Measurements from ENCODE around the gene SRGAP2C.
"Not testable (repeated sequence)": the region's sequence is repeated elsewhere in the genome, so short reads cannot be mapped to it uniquely, and the experiment has no call there.

SRGAP2C gene

DNA sequence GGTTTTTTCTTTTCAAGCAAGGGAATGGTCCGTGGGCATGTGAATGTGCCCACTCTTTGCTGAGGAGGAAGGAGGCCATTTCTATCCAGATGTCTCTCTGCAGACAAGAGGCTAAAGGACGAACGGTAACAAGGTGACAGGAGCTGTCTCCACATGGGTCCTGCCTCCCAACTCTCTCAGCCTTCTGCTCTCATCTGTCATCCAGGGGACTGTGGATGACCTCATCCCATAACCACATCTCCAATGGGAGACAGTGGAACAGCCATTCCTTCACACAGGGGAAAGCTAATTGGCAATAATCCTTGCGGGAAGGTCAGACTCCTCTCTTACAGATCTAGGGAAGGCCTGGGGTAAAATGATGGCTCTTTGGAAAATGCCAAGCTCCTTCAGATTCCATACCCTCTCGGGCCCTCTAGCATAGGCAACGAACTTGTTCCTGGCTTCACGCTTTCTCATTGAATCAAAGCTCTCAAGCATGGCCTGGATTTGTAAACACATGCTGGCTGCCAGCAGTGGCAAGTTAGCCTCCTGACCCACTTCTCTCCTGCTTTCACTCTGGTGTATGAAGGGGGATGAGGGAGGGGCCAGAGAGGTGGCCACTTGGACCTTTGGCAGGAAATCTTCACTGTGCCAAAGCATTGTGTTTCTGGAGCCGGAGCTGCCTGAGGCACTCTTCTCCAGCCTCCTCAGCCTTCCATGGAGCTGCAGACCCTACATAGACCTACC, 201.0 kb downstream of the SRGAP2C start:
- not testable (repeated sequence) for DNase-seq (ENCODE audit: low spot score)

DNA sequence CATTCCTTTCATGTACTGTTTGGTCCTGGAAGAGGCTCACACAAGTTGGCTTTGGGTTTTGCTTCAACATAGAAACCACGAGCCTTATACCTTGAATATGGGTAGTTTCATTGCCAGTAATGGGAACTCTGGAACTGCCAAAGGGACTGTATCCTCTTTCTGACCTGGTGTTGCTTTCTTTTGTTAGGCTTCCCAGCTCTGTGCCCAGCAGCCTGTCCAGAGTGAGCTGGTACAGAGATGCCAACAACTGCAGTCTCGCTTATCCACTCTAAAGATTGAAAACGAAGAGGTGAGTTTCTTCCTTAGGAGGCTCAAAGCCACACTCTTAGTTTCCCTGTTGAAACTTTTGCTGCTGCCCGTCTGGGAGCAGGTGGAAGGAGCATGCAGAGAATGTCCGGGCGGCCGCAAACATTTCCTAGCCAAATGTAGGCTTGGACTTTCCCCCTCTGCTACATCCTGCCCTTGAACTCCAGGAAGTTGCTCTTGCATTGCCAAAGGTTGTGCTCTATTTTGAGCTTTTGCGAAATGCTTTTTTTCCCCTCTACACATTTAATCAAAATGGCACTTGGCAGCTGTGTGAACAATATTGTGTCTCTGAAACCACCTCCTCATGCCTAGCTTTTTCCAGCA, 201.7 kb downstream of the SRGAP2C start:
- not testable (repeated sequence) for DNase-seq (ENCODE audit: low spot score)

DNA sequence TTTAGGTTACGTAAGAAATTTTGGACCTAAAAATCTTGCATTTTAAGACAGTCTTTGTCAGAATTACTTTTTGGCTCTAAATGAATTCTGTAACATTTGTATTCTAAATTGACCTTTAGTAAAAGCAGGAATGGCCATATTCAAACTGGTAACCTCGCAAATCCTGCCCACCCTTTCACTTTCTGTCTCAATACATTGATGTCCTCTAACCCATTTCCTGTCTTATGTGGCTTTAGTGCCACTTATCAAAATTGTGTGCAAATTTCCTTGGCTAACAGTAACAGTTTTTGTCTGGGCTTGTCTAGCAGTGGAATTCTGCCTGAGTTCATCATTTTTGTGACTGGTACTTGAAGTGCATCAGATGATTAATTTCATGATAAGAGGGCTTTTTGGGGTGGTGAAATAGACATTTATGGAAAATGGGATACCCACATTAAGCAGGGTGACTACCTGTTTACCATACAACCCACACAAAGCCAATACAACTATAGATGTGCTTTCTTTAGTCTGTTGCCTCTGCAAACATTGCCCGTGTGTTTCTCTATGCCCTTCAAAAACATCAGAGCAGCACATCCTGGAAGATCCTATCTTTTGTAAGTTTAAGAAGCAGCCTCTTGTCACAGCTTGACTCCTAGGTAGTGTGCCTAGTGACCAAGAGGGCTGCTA, 205.3 kb downstream of the SRGAP2C start:
- DNase-seq (ENCODE audit: low spot score): not testable (repeated sequence)

DNA sequence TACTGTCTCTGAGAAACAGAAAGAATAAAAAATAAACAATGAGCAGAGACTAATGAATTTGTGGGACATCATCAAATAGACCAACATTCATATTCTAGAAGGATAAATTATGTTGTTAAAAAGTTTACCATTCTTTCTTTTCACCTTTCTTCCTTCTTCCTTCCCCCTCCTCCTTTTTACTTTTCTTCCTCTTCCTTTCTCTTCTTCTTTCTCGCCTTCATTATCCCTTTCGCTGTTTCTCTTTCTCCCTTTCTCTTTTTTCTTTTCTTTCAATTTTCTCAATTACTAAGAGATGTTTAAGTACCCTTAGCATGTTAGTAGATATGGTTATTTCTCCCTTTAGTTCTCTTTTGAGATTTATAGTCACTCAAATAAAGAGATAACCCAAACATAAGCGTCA, 207.4 kb downstream of the SRGAP2C start:
- not testable (repeated sequence) for DNase-seq (ENCODE audit: low spot score)

DNA sequence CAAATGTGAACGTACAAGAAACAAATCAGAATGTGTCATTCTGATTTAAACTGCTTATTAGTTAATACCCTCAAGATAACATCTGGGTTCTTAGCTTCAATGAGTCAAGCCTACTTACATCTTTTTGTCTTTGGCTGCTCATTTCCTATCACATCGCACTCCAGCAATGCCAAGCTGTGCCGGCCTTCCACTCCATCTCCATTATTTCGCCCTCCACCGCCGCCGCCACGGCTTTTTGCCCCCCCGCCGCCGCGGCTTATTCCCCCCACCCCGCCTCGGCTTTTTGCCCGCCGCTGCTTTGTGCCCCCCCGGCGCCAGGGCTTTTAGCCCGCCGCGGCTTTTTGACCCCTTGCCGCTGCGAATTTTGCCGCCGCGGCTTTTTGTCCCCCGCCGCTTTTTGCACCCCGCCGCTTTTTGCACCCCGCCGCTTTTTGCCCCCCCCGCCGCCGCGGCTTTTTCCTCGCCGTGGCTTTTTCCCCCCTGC, 211.0 kb downstream of the SRGAP2C start:
- peak; percentile 25 for DNase-seq (ENCODE audit: low spot score)

DNA sequence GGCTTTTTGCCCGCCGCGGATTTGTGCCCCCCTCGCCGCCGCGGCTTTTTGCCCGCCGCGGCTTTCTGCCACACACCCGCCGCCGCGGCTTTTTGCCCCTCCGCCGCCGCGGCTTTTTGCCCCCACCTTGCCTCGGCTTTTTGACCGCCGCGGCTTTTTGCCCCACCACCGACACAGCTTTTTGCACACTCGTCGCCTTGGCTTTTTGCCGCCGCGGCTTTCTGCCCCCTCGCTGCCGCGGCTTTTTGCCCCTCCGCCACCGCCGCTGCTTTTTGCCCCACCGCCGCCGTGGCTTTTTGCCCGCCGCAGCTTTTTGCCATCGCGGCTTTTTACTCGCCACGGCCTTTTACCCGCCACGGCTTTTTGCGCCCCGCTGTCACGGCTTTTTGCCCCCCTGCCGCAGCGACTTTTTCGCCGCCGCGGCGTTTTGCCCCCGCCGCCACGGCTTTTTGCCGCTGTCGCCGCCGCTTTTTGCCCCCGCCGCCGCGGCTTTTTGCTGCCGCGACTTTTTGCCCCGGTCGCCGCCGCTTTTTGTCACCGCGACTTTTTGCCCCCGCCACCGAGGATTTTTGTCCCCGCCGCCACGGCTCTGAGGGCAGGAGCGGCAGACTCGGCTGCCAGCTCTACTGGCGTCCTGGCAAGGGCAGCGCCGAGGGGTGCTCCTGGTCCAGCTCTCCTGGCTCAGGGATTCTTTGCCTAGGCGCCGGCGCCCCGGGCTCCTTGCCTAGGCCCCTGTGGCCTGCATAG, 211.7 kb downstream of the SRGAP2C start:
- peak; percentile 17 for DNase-seq (ENCODE audit: low spot score)

DNA sequence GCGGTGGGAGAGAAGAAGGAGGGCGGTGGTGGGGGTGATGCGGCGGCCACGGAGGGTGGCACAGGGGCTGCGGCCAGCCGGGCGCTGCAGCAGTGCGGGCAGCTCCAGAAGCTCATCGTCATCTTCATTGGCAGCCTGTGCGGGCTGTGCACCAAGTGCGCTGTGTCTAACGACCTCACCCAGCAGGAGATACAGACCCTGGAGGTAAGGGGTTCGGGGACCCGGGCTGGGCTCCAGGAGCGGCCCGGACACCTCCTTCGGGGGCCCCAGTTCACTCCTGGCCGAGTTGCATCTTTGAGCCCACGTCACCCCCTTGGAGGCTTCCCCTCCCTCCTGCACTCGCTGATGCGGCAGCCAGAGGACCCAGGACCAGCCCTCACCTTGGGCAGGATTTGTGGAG, 212.3 kb downstream of the SRGAP2C start:
- DNase-seq (ENCODE audit: low spot score): not testable (repeated sequence)

DNA sequence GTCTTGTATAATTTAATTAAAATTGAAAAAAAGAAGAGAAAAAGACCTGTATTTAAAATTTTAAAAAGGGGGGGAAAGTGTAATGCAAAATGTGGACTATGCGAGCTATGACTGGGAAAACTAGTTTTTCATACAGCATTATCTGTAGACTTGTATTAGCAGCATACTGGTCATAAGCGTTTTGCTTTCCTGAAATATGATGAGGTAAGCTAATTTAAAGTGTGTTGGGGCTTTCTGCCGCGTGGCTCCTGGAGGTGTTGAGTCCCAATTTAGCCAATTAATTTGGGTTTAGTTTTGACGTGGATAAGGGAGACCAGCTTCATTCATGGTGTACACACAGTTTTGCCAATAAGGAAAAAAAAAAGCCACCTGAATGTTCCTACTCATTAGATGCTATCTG, 214.4 kb downstream of the SRGAP2C start:
- DNase-seq (ENCODE audit: low spot score): not testable (repeated sequence)

DNA sequence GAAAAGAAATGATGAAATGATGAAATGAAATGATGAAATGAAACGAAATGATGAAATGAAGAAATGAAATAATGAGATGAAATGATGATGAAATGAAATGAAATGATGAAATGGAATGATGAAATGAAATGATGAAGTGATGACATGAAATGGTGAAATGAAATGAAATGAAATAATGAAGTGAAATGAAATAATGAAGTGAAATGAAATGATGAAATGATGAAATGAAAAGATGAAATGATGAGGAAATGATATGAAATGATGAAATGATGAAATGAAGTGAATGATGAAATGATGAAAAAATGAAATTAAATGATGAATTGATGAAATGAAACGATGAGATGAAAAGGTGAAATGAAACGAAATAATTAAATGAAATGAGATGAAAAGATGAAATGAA, 215.3 kb downstream of the SRGAP2C start:
- not testable (repeated sequence) for DNase-seq (ENCODE audit: low spot score)

DNA sequence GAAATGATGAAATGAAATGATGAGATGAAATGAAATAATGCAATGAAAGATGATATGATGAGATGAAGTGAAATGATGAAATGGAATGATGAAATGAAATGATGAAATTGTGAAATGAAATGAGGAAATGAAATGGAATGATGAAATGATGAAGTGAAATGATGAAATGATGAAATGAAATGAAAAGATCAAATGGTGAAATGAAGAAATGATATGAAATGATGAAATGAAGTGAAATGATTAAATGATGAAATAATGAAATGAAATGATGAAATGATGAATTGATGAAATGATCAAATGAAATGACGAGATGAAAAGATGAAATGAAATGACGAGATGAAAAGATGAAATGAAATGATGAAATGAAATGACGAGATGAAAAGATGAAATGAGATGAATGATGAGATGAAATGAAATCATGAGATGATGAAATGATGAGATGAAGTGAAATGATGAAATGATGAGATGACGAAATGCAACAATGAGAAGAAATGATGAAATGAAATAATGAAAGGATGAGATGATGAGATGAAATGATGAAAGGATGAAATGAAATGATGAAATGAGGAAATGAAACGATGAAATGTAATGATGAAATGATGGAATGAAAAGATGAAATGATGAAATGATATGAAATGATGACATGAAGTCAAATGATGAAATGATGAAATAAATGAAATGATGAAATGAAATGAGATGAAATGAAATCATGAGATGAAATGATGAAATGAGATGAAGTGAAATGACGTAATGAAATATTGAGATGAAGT, 216.0 kb downstream of the SRGAP2C start:
- not testable (repeated sequence) for DNase-seq (ENCODE audit: low spot score)

DNA sequence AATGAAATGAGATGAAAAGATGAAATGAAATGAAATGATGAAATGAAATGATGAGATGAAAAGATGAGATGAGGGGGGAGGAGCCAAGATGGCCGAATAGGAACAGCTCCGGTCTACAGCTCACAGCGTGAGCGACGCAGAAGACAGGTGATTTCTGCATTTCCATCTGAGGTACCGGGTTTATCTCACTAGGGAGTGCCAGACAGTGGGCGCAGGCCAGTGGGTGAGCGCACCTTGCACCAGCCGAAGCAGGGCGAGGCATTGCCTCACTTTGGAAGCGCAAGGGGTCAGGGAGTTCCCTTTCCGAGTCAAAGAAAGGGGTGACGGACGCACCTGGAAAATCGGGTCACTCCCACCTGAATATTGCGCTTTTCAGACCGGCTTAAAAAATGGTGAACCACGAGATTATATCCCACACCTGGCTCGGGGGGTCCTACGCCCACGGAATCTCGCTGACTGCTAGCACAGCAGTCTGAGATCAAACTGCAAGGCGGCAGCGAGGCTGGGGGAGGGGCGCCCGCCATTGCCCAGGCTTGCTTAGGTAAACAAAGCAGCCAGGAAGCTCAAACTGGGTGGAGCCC, 216.7 kb downstream of the SRGAP2C start:
- not testable (repeated sequence) for DNase-seq (ENCODE audit: low spot score)

DNA sequence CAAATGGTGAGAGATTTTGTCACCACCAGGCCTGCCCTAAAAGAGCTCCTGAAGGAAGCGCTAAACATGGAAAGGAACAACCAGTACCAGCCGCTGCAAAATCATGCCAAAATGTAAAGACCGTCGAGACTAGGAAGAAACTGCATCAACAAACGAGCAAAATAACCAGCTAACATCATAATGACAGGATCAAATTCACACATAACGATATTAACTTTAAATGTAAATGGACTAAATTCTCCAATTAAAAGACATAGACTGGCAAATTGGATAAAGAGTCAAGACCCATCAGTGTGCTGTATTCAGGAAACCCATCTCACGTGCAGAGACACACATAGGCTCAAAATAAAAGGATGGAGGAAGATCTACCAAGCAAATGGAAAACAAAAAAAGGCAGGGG, 218.5 kb downstream of the SRGAP2C start:
- DNase-seq (ENCODE audit: low spot score): not testable (repeated sequence)

DNA sequence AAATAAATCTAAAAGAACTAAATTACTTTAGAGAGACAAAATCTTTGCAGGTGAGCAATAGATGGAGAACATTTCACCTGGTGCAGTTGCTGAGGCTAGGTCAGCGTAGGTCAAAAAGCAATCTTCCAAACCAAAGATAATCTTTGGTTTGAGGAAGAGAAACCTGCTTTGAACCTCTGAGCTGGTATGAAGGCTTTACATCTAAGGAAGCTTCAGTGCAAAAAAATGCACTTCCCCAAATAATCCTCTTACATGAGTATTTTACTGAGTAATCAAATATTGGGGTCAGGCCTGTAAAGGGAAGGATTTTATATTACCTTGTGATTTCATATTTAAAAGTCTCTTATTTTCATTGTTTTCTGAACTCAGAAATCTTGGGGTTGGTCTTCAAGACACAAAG, 223.6 kb downstream of the SRGAP2C start:
- DNase-seq (ENCODE audit: low spot score): no peak

DNA sequence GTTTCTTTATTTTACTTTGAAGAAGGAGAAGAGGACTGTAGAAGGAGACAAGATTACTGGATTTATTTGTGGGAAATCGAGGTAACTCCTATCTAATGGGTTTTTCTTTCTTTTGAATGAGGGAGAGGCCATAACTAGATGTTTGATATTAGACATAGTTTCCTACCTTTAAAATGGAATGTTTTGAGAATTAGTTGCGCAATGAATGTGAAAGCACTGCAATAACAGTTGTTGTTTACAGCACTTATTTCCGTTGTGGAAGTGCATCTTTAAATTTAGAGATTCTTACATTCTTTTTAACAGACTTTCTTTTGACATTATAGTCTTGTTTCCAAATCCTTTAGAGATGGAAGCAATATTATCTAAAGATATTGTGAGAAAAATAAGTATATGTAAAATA, 229.0 kb downstream of the SRGAP2C start:
- DNase-seq (ENCODE audit: low spot score): no peak

DNA sequence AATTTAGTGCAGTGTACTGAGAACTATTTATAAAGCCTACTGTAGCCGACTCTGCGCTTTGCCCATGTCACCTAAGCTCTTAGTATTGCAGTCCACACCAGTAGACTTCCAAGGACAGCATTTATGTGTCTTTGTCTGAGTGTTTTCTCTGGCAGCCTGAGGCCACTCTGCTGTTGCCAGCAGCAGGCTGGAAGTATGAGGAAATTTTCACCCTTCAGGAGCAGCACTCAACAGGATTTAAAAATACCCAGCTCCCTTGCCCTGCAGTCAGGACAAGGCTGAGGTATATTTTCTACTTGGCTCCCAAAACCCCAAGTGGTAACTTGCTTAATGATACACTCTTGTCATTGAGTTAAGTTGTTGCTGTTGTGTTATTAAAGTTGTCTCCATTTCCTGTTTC, 230.1 kb downstream of the SRGAP2C start:
- no peak for DNase-seq (ENCODE audit: low spot score)

DNA sequence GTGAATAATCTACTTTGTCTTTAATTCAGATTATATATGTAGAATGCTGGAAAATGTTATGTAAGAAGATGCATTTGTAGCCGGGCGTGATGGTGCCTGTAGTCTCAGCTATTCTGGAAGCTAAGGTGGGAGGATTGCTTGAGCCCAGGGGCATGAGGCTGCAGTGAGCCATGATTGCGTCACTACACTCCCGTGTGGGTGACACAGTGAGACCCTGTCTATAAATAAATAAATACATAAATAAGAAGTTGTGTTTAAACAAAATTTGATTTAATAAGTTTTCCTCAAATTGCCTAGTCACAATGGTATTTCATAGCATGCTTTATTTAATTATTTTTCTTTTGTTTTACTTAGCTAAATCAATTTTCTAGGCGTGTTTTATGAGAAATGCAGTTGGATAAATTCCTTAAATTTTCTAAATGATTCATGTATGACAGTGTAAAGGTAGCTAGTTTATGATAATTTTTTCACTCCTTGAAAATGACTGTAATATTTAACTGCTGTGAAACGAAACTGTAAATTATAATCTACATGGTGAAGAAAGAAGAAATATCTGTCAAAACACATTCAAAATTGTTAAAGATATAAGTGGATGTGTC, 232.6 kb downstream of the SRGAP2C start:
- no peak for DNase-seq (ENCODE audit: low spot score)

DNA sequence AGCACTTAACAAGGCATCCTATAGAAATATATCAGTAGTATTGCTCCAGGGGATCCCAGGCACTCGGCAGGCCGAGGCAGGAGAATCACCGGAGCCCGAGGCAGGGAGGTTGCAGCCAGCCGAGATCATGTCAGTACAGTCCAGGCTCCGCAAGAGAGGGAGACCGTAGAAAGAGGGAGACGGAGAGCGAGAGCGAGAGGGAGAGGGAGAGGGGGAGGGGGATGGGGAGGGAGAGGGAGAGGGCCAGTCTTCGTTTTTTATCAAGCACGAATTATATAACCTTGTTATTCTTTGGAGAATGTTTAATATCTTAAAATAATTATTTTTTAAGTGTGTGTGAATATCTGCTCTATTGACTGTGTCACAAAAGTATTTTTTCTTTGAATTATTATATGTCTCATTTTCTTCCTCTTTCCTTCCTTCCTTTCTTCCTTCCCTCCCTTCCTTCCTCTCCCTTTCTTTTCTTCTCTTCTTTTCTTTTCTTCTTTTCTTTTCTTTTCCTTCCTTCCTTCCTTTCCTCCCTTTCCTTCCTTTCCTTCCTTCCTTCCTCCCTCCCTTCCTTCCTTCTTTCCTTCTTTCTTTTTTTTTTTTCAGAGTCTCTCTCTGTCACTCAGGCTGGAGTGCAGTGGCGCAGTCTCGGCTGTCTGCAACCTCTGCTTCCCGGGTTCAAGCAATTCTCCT, 233.7 kb downstream of the SRGAP2C start:
- DNase-seq (ENCODE audit: low spot score): no peak

DNA sequence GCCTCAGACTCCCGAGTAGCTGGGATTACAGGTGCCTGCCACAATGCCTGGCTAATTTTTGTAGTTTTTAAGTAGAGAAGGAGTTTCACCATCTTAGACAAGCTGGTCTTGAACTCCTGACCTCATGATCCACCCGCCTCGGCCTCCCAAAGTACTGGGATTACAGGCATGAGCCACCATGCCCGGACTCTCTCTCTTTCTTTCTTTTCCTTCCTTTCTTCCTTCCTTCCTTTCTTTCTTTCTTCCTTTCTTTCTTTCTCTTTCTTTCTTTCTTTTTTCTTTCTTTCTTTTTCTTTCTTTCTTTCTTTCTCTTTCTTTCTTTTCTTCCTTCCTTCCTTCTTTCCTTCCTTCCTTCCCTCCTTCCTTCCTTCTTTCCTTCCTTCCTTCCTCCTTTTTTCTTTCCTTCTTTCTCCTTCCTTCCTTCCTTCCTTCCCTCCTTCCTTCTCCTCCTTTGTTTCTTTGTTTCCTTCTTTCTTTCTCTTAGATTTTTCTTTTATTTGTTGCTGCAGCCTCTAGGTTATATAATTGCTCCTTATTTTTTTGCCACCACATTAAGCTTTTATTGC, 234.4 kb downstream of the SRGAP2C start:
- not testable (repeated sequence) for DNase-seq (ENCODE audit: low spot score)

DNA sequence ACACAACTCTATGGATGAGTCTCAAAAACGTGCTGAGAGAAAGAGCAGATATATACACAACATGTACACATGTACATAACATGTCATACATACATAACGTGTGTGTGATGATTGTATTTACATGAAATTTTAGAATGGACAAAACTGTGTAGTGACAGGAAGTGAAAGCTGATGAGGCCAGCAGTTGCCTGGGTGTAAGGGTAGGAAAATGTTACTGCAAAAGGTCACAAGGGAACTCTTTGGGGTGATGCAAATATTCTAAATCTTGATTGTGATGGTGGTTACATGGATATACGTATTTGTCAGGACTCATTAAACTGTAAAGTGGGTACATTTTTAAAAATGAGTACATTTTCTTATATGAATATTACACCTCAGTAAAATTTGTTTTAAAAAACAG, 236.7 kb downstream of the SRGAP2C start:
- not testable (repeated sequence) for DNase-seq (ENCODE audit: low spot score)

DNA sequence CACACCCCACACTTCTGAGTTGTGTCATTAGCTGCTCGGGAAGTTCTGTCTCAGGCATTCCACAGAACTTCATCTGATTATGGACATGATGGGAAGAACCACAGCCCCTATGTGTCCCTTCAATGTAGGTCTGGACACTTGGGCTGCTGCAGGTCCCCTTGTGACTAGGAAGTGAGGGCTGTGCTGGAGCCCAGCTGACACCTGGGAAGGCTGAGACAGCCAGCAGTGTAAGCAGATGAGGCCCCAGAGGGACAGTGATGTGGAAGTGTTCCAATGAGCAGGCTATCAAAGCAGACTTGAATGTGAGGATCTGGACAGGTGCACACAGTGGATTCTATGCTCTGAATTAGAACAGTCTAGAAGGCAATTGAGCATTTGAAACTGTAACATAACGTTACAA, 239.2 kb downstream of the SRGAP2C start:
- not testable (repeated sequence) for DNase-seq (ENCODE audit: low spot score)
